ENCODE results near the gene EML6. TPM values are rescaled to one million over a fixed set of nuclear protein-coding genes. Genes with fewer than 3 reads are reported as not detected.
A peak's percentile ranks its signal among the peaks of the same experiment; 100 is the strongest.
"Not testable (repeated sequence)": the region's sequence is repeated elsewhere in the genome, so short reads cannot be mapped to it uniquely, and the experiment has no call there.

EML6 gene
- total RNA-seq, 1 experiment from 2014 or later: 0.34 TPM

DNA sequence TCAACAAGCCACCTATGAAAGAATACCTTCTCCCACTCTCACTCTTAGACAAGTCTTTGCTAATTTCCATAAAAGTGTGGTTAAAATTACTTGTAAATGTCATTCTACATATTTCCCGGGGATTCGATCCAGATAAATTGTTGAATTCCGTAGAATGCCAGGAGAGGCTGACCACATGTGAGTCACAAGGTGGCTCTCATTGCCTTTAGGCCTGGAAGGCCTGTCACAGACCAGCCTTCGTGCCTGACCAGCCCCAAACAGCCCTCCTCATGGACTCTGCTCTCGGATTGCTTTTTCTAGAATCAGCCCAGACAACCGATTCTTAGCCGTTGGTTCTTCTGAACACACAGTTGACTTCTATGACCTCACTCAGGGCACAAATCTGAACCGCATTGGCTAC, 240.8 kb downstream of the EML6 start:
- peak; percentile 57 for DNase-seq (ENCODE audit: low read depth)

DNA sequence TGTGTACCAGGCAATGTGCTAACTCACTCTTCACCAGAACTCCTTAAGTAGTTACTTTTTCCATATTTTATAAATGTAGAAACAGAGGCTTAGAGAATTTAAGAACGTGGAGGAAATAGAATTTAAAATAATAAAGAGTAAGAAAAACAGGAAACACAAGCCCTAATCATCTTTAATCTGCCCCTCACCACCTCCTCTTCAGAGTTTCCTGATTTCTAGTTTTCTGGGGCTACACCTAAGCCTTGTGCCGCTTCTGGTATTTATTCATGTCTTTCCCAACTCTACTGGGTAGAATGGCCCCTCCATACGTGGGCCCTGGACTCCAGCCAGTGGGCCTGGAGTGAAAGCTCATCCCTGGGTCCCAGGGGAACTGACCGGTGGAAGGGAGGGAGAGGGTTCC, 241.4 kb downstream of the EML6 start:
- DNase-seq (ENCODE audit: low read depth): no peak

- no peak for DNase-seq (ENCODE audit: low read depth)
These were observed 242.0 kb downstream of the EML6 start for GRCh38 chr2:54965425-54965824.

GRCh38 chr2:54966165-54966832, 242.8 kb downstream of the EML6 start:
- no peak for DNase-seq (ENCODE audit: low read depth)

DNA sequence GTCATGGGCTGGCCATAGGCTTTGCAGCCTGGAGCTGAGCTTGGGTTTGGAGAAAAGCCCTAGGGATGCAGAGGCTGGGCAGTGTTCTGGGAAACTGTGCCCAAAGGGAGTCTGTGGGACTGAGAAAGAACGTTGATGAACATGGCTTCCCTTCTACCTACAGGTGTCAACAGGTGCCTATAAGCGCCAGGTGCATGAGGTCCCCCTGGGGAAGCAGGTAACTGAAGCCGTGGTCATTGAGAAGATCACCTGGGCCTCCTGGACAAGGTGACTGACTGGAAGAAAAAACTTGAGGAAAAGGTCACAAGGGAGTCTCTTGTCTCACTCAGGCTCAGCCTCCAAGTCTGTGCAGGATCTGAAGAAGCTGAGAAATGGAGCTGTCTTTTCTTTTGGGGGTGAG, 243.4 kb downstream of the EML6 start:
- no peak for DNase-seq (ENCODE audit: low read depth)

DNA sequence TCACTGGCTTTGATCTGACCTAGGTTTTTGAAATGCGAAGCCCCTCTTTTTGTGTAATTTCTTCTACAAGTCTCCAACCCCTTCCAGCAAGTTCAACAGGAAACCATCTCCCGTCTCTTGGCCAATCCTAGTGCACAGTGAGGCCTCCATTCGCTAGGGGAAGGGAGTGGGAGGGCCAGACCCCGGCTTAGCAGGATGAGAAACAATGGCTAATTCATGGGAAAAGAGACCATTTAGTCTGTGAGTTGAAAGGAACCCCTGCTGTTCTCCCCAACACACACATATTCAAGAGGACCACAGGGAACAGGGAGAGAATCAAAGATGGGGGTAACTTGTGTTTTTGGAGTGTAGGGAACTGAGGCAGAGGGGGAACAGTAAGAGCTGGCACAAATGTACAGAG, 243.8 kb downstream of the EML6 start:
- no peak for DNase-seq (ENCODE audit: low read depth)

- DNase-seq (ENCODE audit: low read depth): no peak
These were observed 244.4 kb downstream of the EML6 start for GRCh38 chr2:54967759-54968365.

- no peak for DNase-seq (ENCODE audit: low read depth)
These were observed 245.2 kb downstream of the EML6 start for GRCh38 chr2:54968561-54969218.

DNA sequence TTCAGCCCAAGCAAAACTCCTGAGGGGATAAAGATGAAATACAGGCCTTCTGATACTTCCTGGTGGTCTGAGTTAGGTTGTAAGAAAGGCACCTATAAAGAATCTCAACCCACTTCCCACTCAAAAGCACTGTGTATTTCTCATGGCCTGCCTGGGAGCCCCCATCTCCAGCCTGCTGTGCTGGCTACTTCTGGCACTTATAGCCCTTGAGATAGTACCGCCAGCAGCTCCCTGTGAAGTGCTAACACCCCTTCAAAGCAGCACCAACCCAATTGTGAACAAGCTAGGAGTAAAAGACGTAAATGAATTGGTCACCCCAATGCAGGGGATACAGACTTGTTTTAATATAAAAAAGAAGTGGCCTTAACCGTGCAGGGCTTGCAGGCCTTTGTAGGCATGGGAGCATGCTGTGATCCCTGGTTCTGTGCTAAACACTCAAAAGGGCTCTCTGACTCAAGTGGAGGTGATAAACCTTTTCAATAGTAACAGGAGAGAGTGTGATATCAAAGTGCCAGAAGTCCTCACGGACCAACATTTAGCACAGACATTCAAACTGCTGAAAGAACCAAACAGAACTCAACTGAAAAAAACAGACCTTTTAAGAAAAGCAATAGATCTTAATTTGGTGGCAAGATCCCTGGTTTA, 246.0 kb downstream of the EML6 start:
- no peak for DNase-seq (ENCODE audit: low read depth)

DNA sequence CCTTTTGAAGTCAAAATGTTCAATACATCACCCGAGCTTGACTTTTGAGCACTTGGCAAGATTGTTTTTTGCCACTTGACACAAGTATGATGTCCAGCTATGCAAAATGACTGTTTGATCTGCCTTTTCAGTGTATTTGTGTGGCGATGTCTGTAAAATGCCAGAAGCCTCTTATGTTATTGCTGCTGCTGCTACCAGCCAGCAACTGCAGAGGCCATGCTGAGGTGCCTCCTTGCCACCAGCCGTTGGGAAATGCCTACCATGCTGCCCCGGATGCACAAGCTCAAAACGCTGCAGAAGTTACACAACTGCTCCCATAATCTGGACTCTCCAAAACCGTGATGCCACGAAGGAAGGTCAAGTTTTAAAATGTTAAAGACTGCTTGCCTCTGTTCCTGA, 246.5 kb downstream of the EML6 start:
- no peak for DNase-seq (ENCODE audit: low read depth)

DNA sequence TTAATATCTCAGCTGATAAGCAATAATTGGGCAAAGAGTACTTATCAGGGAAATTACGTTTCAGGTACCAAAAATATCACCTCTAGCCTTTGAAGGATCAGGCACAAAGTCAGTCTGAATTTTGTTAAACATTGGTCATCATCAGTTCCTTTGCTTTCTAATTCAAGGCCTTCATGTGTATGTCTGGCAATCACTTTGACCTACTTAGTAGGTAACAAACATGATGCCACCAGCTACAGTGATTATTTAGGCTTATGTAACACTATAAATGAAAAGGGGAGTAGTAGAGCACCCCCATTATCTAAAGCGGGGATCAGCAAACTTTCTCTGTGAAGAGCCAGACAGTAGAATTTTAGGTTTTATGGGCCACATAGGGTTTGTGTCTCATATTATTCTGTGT, 251.7 kb downstream of the EML6 start:
- DNase-seq (ENCODE audit: low read depth): no peak

GRCh38 chr2:54975598-54976492, 252.4 kb downstream of the EML6 start:
- DNase-seq (ENCODE audit: low read depth): no peak

DNA sequence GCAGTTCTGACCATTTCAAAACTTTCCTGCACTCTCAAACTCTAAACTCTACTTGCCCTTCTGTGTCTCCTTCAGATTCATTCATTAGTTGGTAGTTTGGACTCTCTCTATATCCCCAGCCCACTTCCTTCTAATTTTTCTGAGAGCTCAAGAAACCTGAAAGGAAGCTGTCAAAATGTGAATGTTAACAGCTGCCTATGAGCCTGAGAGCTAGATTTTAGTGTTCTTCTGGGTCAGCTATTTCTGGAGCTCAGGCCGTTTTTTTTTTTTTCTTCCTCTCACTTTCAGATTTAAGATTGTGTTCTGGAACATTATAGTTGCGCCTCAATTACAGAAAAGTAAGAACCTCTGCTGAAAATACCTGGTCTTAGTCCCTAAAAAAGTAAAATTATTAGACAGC, 253.7 kb downstream of the EML6 start:
- no peak for DNase-seq (ENCODE audit: low read depth)

- DNase-seq (ENCODE audit: low read depth): no peak
These were observed 256.0 kb downstream of the EML6 start for GRCh38 chr2:54979321-54980044.

GRCh38 chr2:54981385-54981784, 257.9 kb downstream of the EML6 start:
- DNase-seq (ENCODE audit: low read depth): no peak

- no peak for DNase-seq (ENCODE audit: low read depth)
These were observed 260.1 kb downstream of the EML6 start for GRCh38 chr2:54983345-54984220.

GRCh38 chr2:54984476-54984875, 261.0 kb downstream of the EML6 start:
- no peak for DNase-seq (ENCODE audit: low read depth)

- DNase-seq (ENCODE audit: low read depth): no peak
These were observed 262.8 kb downstream of the EML6 start for GRCh38 chr2:54986264-54986663.

DNA sequence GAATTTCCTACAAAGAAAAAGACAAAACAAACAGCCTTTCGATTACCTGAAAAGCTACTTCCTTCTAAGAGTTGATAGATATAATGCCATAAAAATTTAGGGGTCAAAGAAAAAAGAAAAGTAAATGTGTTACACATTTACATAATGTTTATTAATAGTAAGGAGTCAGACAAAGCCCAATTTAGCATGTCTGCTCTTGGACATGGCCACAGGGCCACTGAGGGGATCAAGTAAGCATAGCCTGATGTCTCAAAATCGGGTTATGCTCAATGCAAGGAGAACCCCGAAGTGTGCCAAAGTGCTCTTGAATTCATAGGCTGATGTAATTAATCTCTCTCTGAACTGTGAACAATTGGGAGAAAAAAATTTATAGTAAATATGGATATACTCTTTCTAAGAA, 265.1 kb downstream of the EML6 start:
- no peak for DNase-seq (ENCODE audit: low read depth)

GRCh38 chr2:54990694-54991093, 267.2 kb downstream of the EML6 start:
- not testable (repeated sequence) for DNase-seq (ENCODE audit: low read depth)
